HepG2 (cell line): Measurements from ENCODE around the gene ARCN1. TPM values are rescaled to one million over a fixed set of nuclear protein-coding genes. Genes with fewer than 3 reads are reported as not detected.

Experiments used
- ATAC-seq: fragments of 200-7000 bp; cut with Tn5 transposase; 3 replicates; pipeline ENCODE4 v1.9.1; 2020; ENCODE audit warnings: mild to moderate bottlenecking, moderate library complexity
- BruUV-seq: library from RNA; stranded (reverse); fragments of 400-500 nt; replicated peaks from 2 replicates; lab custom pipeline; 2021; lab: Mats Ljungman, UMichigan
- CTCF ChIA-PET: fragments of 300-600 bp; formaldehyde crosslinking; extraction: SDS; loops from one replicate; lab custom pipeline; 2021; ENCODE audit warnings: low total read pairs, inconsistent platforms, low intra/inter-chr PET ratio; lab: Yijun Ruan, JAX
- POLR2A ChIA-PET: fragments of 350-600 bp; sonication (Branson Sonifier 250); formaldehyde crosslinking; loops from one replicate; lab custom pipeline; 2020; ENCODE audit warnings: antibody characterized with exemption, inconsistent platforms; lab: Yijun Ruan, JAX
- DNase-seq: peaks from one replicate; pipeline ENCODE4 v3.0.0-alpha.2; 2015; ENCODE audit warnings: low spot score
- FAIRE-seq: peaks from 3 replicates; lab custom pipeline; 2011; peaks lifted over from hg19 to GRCh38; lab: Jason Lieb, UNC
- H2AFZ ChIP-seq: one replicate; pipeline ENCODE4 v1.6.1; 2011; ENCODE audit warnings: low read length, inconsistent platforms
- H3K27ac ChIP-seq: fragments of 300-600 bp; 3 replicates; pipeline ENCODE4 v1.8.0; 2011; ENCODE audit warnings: mixed run types, mild to moderate bottlenecking, mixed read lengths, low read length, inconsistent platforms; ENCODE audit not compliant: insufficient read depth; ENCODE audit errors: extremely low read length
- H3K27me3 ChIP-seq, 2 experiments: fragments of 200-600 bp in 1 of 2; 2 replicates in 1 of 2; 3 replicates in 1 of 2; pipeline versions ENCODE4 v1.6.0 to v1.8.0; 2011; ENCODE audit warnings: low read length in 2 of 2, mild to moderate bottlenecking in 2 of 2, moderate library complexity in 2 of 2, inconsistent platforms in 1 of 2; ENCODE audit not compliant: insufficient read depth in 2 of 2, control insufficient read depth in 1 of 2
- H3K36me3 ChIP-seq, 2 experiments: fragments of 200-600 bp in 1 of 2; replicated peaks in 1 of 2; 2 replicates in 1 of 2; 3 replicates in 1 of 2; pipeline versions ENCODE4 v1.5.1 to v1.8.0; 2011; ENCODE audit warnings: low read length in 2 of 2, inconsistent platforms in 1 of 2; ENCODE audit not compliant: insufficient read depth in 2 of 2, control insufficient read depth in 1 of 2
- H3K4me1 ChIP-seq: 2 replicates; pipeline ENCODE4 v1.5.1; 2012; ENCODE audit warnings: low read length, inconsistent platforms; ENCODE audit not compliant: insufficient read depth
- H3K4me2 ChIP-seq: 2 replicates; pipeline ENCODE4 v1.6.0; 2011; ENCODE audit warnings: low read depth, low read length, inconsistent platforms
- H3K4me3 ChIP-seq, 3 experiments: fragments of 200-600 bp in 1 of 3; sonication (generic), shearing (Covaris generic) in 1 of 3; replicated peaks in 1 of 3; 2 replicates each; pipeline ENCODE4 v1.5.1; 2011 to 2016; ENCODE audit warnings: low read length in 3 of 3, inconsistent platforms in 2 of 3, low read depth in 2 of 3, mild to moderate bottlenecking in 2 of 3, control low read depth in 1 of 3, mixed read lengths in 1 of 3; ENCODE audit not compliant: insufficient read depth in 1 of 3
- H3K79me2 ChIP-seq: one replicate; pipeline ENCODE4 v1.6.1; 2011; ENCODE audit warnings: low read length, inconsistent platforms; ENCODE audit not compliant: insufficient read depth
- H3K9ac ChIP-seq: 2 replicates; pipeline ENCODE4 v1.6.0; 2011; ENCODE audit warnings: mild to moderate bottlenecking, low read depth, low read length, inconsistent platforms; ENCODE audit not compliant: insufficient read depth
- H3K9me3 ChIP-seq: 2 replicates; pipeline ENCODE4 v1.5.1; 2012; ENCODE audit warnings: mild to moderate bottlenecking, low read length
- H4K20me1 ChIP-seq: 2 replicates; pipeline ENCODE4 v1.6.0; 2011; ENCODE audit warnings: inconsistent platforms, mild to moderate bottlenecking, low read length, moderate library complexity; ENCODE audit not compliant: insufficient read depth
- KLF11 ChIP-seq: IDR thresholded peaks from 2 replicates; pipeline ENCODE4 v1.6.1; 2016; ENCODE audit warnings: missing compliant biosample characterization
- MED1 ChIP-seq: sonication (generic); formaldehyde crosslinking; IDR thresholded peaks from 2 replicates; pipeline ENCODE4 v1.4.0; 2020; ENCODE audit warnings: missing genetic modification reagents
- SRF ChIP-seq: IDR thresholded peaks from 2 replicates; pipeline ENCODE4 v1.6.1; 2011; ENCODE audit warnings: mild to moderate bottlenecking, low read depth, low read length, moderate library complexity
- STAT5B ChIP-seq: sonication (generic); formaldehyde crosslinking; IDR thresholded peaks from 2 replicates; pipeline ENCODE4 v1.4.0; 2020; ENCODE audit warnings: missing genetic modification reagents
- THYN1 ChIP-seq: sonication (generic); formaldehyde crosslinking; IDR thresholded peaks from 2 replicates; pipeline ENCODE4 v1.8.1; 2023; ENCODE audit warnings: low read depth, mild to moderate bottlenecking, moderate library complexity, missing genetic modification reagents, borderline replicate concordance
- ZNF33B ChIP-seq: sonication (generic); formaldehyde crosslinking; IDR thresholded peaks from 2 replicates; pipeline ENCODE4 v1.5.1; 2020; ENCODE audit warnings: mild to moderate bottlenecking, missing genetic modification reagents
- ZNF382 ChIP-seq: sonication (generic); formaldehyde crosslinking; IDR thresholded peaks from 2 replicates; pipeline ENCODE4 v1.5.0; 2020; ENCODE audit warnings: missing genetic modification reagents, mild to moderate bottlenecking, borderline replicate concordance
- WGBS: methylation state at CpG from one replicate; pipeline ENCODE4 v1.1.6; 2017; ENCODE audit warnings: low lambda C conversion rate; 5-methylcytosine and 5-hydroxymethylcytosine counted together
- in situ Hi-C: cut with HindIII; loops from 2 replicates; pipeline ENCODE4 v1.10.0; 2017; ENCODE audit warnings: low pct_unique_long_range_greater_than_20kb; ENCODE audit not compliant: extremely low pct_ligation_motif_present
- intact Hi-C: fragments of 100-400 bp; cut with micrococcal nuclease; formaldehyde crosslinking; loops from one replicate; pipeline ENCODE4 v1.10.0; 2022; ENCODE audit not compliant: unreplicated experiment
- polyA plus RNA-seq, 8 experiments: library from polyadenylated mRNA; depleted of rRNA in 3 of 8; stranded (reverse) in 7 of 8; unstranded in 1 of 8; fragments of >200 nt; fragmentation: Illumina TruSeq in 4 of 8; extraction: Trizol in 4 of 8; gene quantifications; 2 replicates each; pipeline versions ENCODE4 v1.2.1 to v1.2.3, GENCODE V29; 2011 to 2016; ENCODE audit warnings: low read depth in 4 of 8, missing spikeins in 1 of 8, mixed read lengths in 1 of 8; ENCODE audit not compliant: insufficient read depth in 1 of 8
- total RNA-seq, 5 experiments: library from RNA; depleted of rRNA; stranded (reverse); fragments of >200 nt; fragmentation: Illumina TruSeq; extraction: Trizol; gene quantifications; 2 replicates each; pipeline ENCODE4 v1.2.3, GENCODE V29; 2016; ENCODE audit warnings: low read depth in 1 of 5
- TF ChIP-seq, protein P1 (sequence below): sonication (generic); formaldehyde crosslinking; IDR thresholded peaks from 2 replicates; pipeline ENCODE4 v1.4.0; 2020; ENCODE audit warnings: mild to moderate bottlenecking, missing genetic modification reagents
- TF ChIP-seq, protein P2 (sequence below): sonication (generic); formaldehyde crosslinking; IDR thresholded peaks from 2 replicates; pipeline ENCODE4 v1.8.1; 2022; ENCODE audit warnings: mild to moderate bottlenecking, missing genetic modification reagents
- TF ChIP-seq, protein P3 (sequence below): sonication (generic); formaldehyde crosslinking; IDR thresholded peaks from 2 replicates; pipeline ENCODE4 v1.5.0; 2020; ENCODE audit warnings: mild to moderate bottlenecking, missing genetic modification reagents
- TF ChIP-seq, protein P4 (sequence below): sonication (generic); formaldehyde crosslinking; IDR thresholded peaks from 2 replicates; pipeline ENCODE4 v1.5.0; 2020; ENCODE audit warnings: missing genetic modification reagents, mild to moderate bottlenecking, borderline replicate concordance

The ARCN1 gene
- total and polyA plus RNA-seq, 2 of the 13 experiments (the other 11 are each of a cell fraction or from before 2014, with no cell fraction given), result 148 to 200 TPM

DNA sequence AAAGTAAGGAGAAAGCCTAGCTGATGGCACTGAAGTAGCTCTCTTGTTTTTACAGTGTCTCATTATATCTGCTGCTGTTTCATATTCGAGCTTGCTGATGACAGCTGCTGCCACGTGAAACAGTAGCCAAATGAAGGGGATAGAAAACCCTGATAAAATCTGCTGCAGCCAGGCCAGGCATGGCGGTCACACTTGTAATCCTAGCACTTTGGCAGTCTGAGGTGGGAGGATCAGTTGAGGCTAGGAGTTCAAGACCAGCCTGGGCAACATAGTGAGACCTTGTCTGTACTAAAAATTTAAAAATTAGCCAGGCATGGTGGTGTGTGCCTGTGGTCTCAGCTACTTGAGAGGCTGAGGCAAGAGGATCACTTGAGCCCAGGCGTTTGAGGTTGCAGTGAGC is 19.9 kb upstream of the ARCN1 start:
- CTCF ChIA-PET, result no interaction called here
- Histone ChIP-seq H3K27me3 (no peaks in the 10 kb centered on the region), H4K20me1 (no peaks in the 10 kb centered on the region), H3K4me1 (no peaks in the 10 kb centered on the region), H3K9me3 (no peaks in the 10 kb centered on the region), H2AFZ (no peak overlapping the region), H3K79me2 (no peaks in the 10 kb centered on the region), H3K27ac (no peak overlapping the region), H3K4me3 (no peak overlapping the region), H3K36me3 (peaks cover 0 to 2% of the 10 kb centered on the region in 2 experiments; a peak in 2 of 5 replicates), H3K4me2 (no peak overlapping the region), H3K9ac (no peak overlapping the region)
- DNase-seq (no peak), FAIRE-seq (no peak), ATAC-seq (no peak)
- POLR2A ChIA-PET, result no interaction called here
- TF ChIP-seq, protein P1, sequence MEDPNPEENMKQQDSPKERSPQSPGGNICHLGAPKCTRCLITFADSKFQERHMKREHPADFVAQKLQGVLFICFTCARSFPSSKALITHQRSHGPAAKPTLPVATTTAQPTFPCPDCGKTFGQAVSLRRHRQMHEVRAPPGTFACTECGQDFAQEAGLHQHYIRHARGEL (CRISPR knock-in tag), result no peak
- no peak for TF ChIP-seq ZNF382 (CRISPR knock-in tag)
- no peak for TF ChIP-seq SRF
- TF ChIP-seq THYN1 (CRISPR knock-in tag), result no peak
- no peak for TF ChIP-seq MED1 (CRISPR knock-in tag)
- TF ChIP-seq, protein P2, sequence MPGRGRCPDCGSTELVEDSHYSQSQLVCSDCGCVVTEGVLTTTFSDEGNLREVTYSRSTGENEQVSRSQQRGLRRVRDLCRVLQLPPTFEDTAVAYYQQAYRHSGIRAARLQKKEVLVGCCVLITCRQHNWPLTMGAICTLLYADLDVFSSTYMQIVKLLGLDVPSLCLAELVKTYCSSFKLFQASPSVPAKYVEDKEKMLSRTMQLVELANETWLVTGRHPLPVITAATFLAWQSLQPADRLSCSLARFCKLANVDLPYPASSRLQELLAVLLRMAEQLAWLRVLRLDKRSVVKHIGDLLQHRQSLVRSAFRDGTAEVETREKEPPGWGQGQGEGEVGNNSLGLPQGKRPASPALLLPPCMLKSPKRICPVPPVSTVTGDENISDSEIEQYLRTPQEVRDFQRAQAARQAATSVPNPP (CRISPR knock-in tag), result no peak
- in situ Hi-C loops (no loop called here), intact Hi-C loops (no loop called here)
- no TSS peak for BruUV-seq
- 80% methylated on average over 4 of the region's 4 CpGs for WGBS

DNA sequence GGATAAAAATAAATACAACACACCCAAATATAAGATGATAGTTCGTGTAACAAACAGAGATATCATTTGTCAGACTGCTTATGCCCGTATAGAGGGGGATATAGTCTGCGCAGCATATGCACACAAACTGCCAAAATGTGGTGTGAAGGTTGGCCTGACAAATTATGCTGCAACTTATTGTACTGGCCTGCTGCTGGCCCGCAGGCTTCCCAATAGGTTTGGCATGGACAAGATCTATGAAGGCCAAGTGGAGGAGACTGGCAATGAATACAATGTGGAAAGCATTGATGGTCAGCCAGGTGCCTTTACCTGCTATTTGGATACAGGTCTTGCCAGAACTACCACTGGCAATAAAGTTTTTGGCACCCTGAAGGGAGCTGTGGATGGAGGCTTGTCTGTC is 11.4 kb upstream of the ARCN1 start:
- H2AFZ ChIP-seq, result no peak overlapping the region
- ChIA-PET CTCF (no interaction called here), POLR2A (no interaction called here)
- FAIRE-seq (no peak), DNase-seq (no peak), ATAC-seq (no peak)
- no peak overlapping the region for H3K9ac ChIP-seq
- peaks cover 0 to 3% of the 10 kb centered on the region in 2 experiments; a peak in 1 of 5 replicates for H3K36me3 ChIP-seq
- H3K4me1 ChIP-seq, result peaks cover 20% of the 10 kb centered on the region
- no peaks in the 10 kb centered on the region for H3K79me2 ChIP-seq
- H3K4me3 ChIP-seq, result no peak overlapping the region
- H3K27me3 ChIP-seq, result no peaks in the 10 kb centered on the region; a peak in 1 of 5 replicates
- no peaks in the 10 kb centered on the region for H4K20me1 ChIP-seq
- H3K27ac ChIP-seq, result no peak overlapping the region
- intact Hi-C loops, result loop anchor here (10.0 kb wide), 1 partner anchor 76 kb away; no protein-coding TSS in a partner anchor
- no TSS peak for BruUV-seq
- H3K9me3 ChIP-seq, result no peaks in the 10 kb centered on the region
- no peak overlapping the region for H3K4me2 ChIP-seq
- in situ Hi-C loops, result no loop called here
- WGBS, result 93% methylated on average over 4 of the region's 4 CpGs
- TF ChIP-seq STAT5B (CRISPR knock-in tag), result no peak
- no peak for TF ChIP-seq ZNF33B (CRISPR knock-in tag)
- no peak for TF ChIP-seq KLF11
- TF ChIP-seq, protein P3, sequence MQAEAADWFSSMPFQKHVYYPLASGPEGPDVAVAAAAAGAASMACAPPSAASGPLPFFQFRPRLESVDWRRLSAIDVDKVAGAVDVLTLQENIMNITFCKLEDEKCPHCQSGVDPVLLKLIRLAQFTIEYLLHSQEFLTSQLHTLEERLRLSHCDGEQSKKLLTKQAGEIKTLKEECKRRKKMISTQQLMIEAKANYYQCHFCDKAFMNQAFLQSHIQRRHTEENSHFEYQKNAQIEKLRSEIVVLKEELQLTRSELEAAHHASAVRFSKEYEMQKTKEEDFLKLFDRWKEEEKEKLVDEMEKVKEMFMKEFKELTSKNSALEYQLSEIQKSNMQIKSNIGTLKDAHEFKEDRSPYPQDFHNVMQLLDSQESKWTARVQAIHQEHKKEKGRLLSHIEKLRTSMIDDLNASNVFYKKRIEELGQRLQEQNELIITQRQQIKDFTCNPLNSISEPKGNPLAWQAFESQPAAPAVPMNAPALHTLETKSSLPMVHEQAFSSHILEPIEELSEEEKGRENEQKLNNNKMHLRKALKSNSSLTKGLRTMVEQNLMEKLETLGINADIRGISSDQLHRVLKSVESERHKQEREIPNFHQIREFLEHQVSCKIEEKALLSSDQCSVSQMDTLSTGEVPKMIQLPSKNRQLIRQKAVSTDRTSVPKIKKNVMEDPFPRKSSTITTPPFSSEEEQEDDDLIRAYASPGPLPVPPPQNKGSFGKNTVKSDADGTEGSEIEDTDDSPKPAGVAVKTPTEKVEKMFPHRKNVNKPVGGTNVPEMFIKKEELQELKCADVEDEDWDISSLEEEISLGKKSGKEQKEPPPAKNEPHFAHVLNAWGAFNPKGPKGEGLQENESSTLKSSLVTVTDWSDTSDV (CRISPR knock-in tag), result no peak
- TF ChIP-seq, protein P4, sequence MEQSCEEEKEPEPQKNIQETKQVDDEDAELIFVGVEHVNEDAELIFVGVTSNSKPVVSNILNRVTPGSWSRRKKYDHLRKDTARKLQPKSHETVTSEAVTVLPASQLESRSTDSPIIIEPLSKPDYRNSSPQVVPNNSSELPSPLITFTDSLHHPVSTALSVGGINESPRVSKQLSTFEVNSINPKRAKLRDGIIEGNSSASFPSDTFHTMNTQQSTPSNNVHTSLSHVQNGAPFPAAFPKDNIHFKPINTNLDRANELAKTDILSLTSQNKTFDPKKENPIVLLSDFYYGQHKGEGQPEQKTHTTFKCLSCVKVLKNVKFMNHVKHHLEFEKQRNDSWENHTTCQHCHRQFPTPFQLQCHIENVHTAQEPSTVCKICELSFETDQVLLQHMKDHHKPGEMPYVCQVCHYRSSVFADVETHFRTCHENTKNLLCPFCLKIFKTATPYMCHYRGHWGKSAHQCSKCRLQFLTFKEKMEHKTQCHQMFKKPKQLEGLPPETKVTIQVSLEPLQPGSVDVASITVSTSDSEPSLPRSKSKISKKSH (CRISPR knock-in tag), result no peak
